Peyer's patch (tissue), 4 donors: ENCODE results near the gene SUMO3. TPM values are rescaled to one million over a fixed set of nuclear protein-coding genes. Genes with fewer than 3 reads are reported as not detected.

Source experiments
- DNase-seq, 3 donors: peaks; one replicate each; pipeline ENCODE4 v3.0.0-alpha.2; 2017 to 2019
- H3K27ac ChIP-seq, 4 donors: fragments of 200-600 bp; sonication (generic); one replicate each; pipeline ENCODE4 v1.5.1; 2016 to 2019
- H3K27me3 ChIP-seq, 2 donors: fragments of 200-600 bp; sonication (generic); one replicate each; pipeline ENCODE4 v1.5.1; 2019
- H3K36me3 ChIP-seq, 3 donors: fragments of 200-600 bp; sonication (generic); one replicate each; pipeline ENCODE4 v1.5.1; 2016 to 2019
- H3K4me1 ChIP-seq, 4 donors: fragments of 200-600 bp; sonication (generic); one replicate each; pipeline ENCODE4 v1.5.1; 2016 to 2019
- H3K4me3 ChIP-seq, 4 donors: fragments of 200-600 bp; sonication (generic); 1 replicate in 3 of 4; 2 replicates in 1 of 4; pipeline ENCODE4 v1.5.1; 2016 to 2019; ENCODE audit warnings: mild to moderate bottlenecking in 1 of 4
- H3K9me3 ChIP-seq, 4 donors: fragments of 200-600 bp; sonication (generic); one replicate each; pipeline ENCODE4 v1.5.1; 2016 to 2019; ENCODE audit warnings: mild to moderate bottlenecking in 1 of 4
- POLR2A ChIP-seq, 2 donors: fragments of 450-650 bp; IDR thresholded peaks; one replicate each; pipeline ENCODE4 v1.5.1; 2017; ENCODE audit warnings: antibody characterized with exemption in 2 of 2, mild to moderate bottlenecking in 2 of 2, moderate library complexity in 2 of 2
- total RNA-seq, 4 donors: library from RNA; depleted of rRNA; stranded (reverse); fragments of >200 nt; gene quantifications; one replicate each; pipeline ENCODE4 v1.1.0, GENCODE V29; 2016
- TF ChIP-seq, protein P1 (sequence below), 6 experiments: fragments of 450-650 bp in 4 of 6; fragments of 200-600 bp in 2 of 6; sonication (generic) in 1 of 6; IDR thresholded peaks; one replicate each; pipeline ENCODE4 v1.5.1; 2017 to 2019; ENCODE audit warnings: antibody characterized with exemption in 6 of 6, mild to moderate bottlenecking in 3 of 6, moderate library complexity in 1 of 6

Gene SUMO3
- total RNA-seq, 4 donors from 2014 or later: 42.6 to 57.6 (median 49.8) TPM

DNA sequence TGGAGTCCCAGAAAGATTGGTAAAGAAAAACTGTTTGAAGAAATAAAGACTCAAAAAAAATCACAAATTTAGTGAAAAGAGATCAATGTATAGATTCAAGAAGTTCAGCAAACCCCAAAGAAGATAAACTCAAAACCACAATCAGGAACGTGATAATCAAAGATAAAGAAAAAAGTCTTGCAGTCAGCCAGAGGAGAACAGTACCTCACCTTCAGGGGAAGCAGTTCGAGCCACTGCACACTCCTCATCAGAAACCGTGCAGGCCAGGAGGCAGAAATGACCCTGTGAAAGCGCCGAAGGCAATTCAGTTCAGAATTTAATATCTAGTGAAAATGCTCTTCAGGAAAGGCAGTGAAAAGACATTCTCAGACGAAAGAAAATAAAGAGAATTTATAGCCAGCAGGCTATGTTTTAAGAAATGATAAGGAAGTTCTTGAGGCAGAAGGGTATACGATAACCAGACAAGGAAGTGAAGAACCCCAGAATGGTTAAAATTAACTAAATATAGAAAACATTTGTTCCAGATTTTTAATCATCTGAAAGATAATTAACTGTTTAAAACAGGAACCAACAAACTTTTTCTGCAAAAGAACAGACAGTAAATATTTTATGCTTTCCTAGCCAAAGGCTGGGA, 13.5 kb upstream of the SUMO3 start:
- H3K27me3 ChIP-seq: no peaks in the 10 kb centered on the region
- DNase-seq: no peak
- H3K4me1 ChIP-seq: no peaks in the 10 kb centered on the region
- TF ChIP-seq POLR2A (IDR thresholded peaks at IDR 0.05): no peak
- H3K9me3 ChIP-seq: no peaks in the 10 kb centered on the region
- H3K4me3 ChIP-seq: no peak overlapping the region
- no peak overlapping the region for H3K27ac ChIP-seq
- no peaks in the 10 kb centered on the region for H3K36me3 ChIP-seq

GRCh38 chr21:44829507-44830092, 11.7 kb upstream of the SUMO3 start:
- no peaks in the 10 kb centered on the region for H3K27me3 ChIP-seq
- no peaks in the 10 kb centered on the region for H3K36me3 ChIP-seq
- H3K27ac ChIP-seq: no peak overlapping the region
- no peak overlapping the region for H3K4me3 ChIP-seq
- no peak for DNase-seq
- TF ChIP-seq, protein P1, sequence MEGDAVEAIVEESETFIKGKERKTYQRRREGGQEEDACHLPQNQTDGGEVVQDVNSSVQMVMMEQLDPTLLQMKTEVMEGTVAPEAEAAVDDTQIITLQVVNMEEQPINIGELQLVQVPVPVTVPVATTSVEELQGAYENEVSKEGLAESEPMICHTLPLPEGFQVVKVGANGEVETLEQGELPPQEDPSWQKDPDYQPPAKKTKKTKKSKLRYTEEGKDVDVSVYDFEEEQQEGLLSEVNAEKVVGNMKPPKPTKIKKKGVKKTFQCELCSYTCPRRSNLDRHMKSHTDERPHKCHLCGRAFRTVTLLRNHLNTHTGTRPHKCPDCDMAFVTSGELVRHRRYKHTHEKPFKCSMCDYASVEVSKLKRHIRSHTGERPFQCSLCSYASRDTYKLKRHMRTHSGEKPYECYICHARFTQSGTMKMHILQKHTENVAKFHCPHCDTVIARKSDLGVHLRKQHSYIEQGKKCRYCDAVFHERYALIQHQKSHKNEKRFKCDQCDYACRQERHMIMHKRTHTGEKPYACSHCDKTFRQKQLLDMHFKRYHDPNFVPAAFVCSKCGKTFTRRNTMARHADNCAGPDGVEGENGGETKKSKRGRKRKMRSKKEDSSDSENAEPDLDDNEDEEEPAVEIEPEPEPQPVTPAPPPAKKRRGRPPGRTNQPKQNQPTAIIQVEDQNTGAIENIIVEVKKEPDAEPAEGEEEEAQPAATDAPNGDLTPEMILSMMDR (IDR thresholded peaks at IDR 0.05): no peak
- no peak for TF ChIP-seq POLR2A (IDR thresholded peaks at IDR 0.05)
- no peaks in the 10 kb centered on the region for H3K4me1 ChIP-seq
- H3K9me3 ChIP-seq: no peaks in the 10 kb centered on the region

- Histone ChIP-seq H3K4me1 (no peaks in the 10 kb centered on the region), H3K36me3 (no peaks in the 10 kb centered on the region), H3K27me3 (no peaks in the 10 kb centered on the region), H3K27ac (no peak overlapping the region), H3K4me3 (no peak overlapping the region), H3K9me3 (peaks cover 0 to 2% (median 0%) of the 10 kb centered on the region in 4 donors)
- TF ChIP-seq, protein P1 (IDR thresholded peaks at IDR 0.05): no peak
- TF ChIP-seq POLR2A (IDR thresholded peaks at IDR 0.05): no peak
- DNase-seq: no peak
These were observed 10.6 kb upstream of the SUMO3 start for GRCh38 chr21:44828362-44829056.

- Histone ChIP-seq H3K4me3 (no peak overlapping the region), H3K36me3 (no peaks in the 10 kb centered on the region), H3K27ac (no peak overlapping the region), H3K9me3 (peaks cover 0 to 15% (median 3%) of the 10 kb centered on the region in 4 donors), H3K27me3 (no peaks in the 10 kb centered on the region), H3K4me1 (peaks cover 0 to 5% (median 2%) of the 10 kb centered on the region in 4 donors)
- TF ChIP-seq, protein P1 (IDR thresholded peaks at IDR 0.05): no peak
- no peak for TF ChIP-seq POLR2A (IDR thresholded peaks at IDR 0.05)
- no peak for DNase-seq
These were observed 5.4 kb upstream of the SUMO3 start for GRCh38 chr21:44823179-44823660.

DNA sequence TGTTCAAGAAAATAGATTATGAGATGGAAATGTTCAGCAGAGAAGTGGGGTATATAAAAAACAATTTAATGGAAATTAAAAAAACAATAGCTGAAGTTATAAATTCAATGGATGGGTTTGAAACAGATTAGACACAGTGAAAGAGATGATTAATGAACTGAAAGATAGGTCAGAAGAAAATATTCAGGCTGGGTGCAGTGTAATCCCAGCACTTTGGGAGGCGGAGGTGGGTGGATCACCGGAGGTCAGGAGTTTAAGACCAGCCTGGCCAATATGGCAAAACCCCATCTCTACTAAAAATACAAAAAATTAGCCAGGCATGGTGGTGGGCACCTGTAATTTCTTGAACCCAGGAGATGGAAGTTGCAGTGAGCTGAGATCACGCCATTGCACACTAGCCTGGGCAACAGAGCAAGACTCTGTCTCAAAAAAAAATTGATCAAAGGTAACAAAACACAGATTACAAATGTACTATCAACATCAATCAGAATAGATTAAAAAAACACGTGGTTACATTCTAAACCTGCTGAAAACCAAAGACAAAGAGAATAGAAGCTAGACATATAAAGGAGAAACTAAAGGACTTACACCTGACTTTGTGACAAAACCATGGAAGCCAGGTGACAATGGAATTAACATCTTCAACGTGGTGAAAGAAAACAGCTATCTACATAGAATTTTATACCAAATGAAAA, 4.8 kb upstream of the SUMO3 start:
- H3K4me3 ChIP-seq: no peak overlapping the region
- H3K36me3 ChIP-seq: no peaks in the 10 kb centered on the region
- TF ChIP-seq POLR2A (IDR thresholded peaks at IDR 0.05): no peak
- TF ChIP-seq, protein P1 (IDR thresholded peaks at IDR 0.05): no peak
- DNase-seq: no peak
- H3K27ac ChIP-seq: no peak overlapping the region
- H3K9me3 ChIP-seq: peaks cover 0 to 15% (median 3%) of the 10 kb centered on the region in 4 donors
- H3K27me3 ChIP-seq: no peaks in the 10 kb centered on the region
- H3K4me1 ChIP-seq: peaks cover 0 to 6% (median 2%) of the 10 kb centered on the region in 4 donors
